SK-N-MC (cell line): Measurements from ENCODE around the gene TTLL6.
"Not testable (repeated sequence)": the region's sequence is repeated elsewhere in the genome, so short reads cannot be mapped to it uniquely, and the experiment has no call there.

Experiments used
- DNase-seq: peaks from one replicate; pipeline ENCODE4 v3.0.0-alpha.2; 2011; ENCODE audit warnings: low read depth, low spot score
- H3K27ac ChIP-seq: fragments of 200-600 bp; sonication (generic); 2 replicates; pipeline ENCODE4 v1.5.1; 2016; ENCODE audit warnings: mixed run types
- H3K36me3 ChIP-seq: fragments of 200-600 bp; sonication (generic); 2 replicates; pipeline ENCODE4 v1.6.1; 2017; ENCODE audit warnings: antibody characterized with exemption, low read length, mixed read lengths; ENCODE audit not compliant: insufficient read depth
- H3K4me3 ChIP-seq: fragments of 200-600 bp; sonication (generic); 2 replicates; pipeline ENCODE4 v1.5.1; 2016
- H3K9ac ChIP-seq: fragments of 200-600 bp; sonication (generic); 2 replicates; pipeline ENCODE4 v1.8.0; 2017; ENCODE audit warnings: mixed run types, mixed read lengths; ENCODE audit not compliant: insufficient read length
- H3K9me3 ChIP-seq: fragments of 200-600 bp; sonication (generic); 2 replicates; pipeline ENCODE4 v1.6.1; 2017; ENCODE audit warnings: low read depth, mild to moderate bottlenecking, antibody characterized with exemption, low read length, moderate library complexity, mixed read lengths
- EZH2 ChIP-seq: fragments of 200-600 bp; sonication (generic); IDR thresholded peaks from one replicate; pipeline ENCODE4 v1.6.1; 2017; ENCODE audit warnings: antibody characterized with exemption
- FOXP2 ChIP-seq: optimal IDR thresholded peaks from 2 replicates; pipeline ENCODE3; 2011; ENCODE audit warnings: mild to moderate bottlenecking, moderate library complexity; ENCODE audit not compliant: insufficient read depth; ENCODE audit errors: extremely low read length, control extremely low read depth
- POLR2AphosphoS5 ChIP-seq: IDR thresholded peaks from 2 replicates; pipeline ENCODE4 v1.6.1; 2012; ENCODE audit warnings: mild to moderate bottlenecking, low read depth, low read length, borderline replicate concordance

Gene TTLL6

DNA sequence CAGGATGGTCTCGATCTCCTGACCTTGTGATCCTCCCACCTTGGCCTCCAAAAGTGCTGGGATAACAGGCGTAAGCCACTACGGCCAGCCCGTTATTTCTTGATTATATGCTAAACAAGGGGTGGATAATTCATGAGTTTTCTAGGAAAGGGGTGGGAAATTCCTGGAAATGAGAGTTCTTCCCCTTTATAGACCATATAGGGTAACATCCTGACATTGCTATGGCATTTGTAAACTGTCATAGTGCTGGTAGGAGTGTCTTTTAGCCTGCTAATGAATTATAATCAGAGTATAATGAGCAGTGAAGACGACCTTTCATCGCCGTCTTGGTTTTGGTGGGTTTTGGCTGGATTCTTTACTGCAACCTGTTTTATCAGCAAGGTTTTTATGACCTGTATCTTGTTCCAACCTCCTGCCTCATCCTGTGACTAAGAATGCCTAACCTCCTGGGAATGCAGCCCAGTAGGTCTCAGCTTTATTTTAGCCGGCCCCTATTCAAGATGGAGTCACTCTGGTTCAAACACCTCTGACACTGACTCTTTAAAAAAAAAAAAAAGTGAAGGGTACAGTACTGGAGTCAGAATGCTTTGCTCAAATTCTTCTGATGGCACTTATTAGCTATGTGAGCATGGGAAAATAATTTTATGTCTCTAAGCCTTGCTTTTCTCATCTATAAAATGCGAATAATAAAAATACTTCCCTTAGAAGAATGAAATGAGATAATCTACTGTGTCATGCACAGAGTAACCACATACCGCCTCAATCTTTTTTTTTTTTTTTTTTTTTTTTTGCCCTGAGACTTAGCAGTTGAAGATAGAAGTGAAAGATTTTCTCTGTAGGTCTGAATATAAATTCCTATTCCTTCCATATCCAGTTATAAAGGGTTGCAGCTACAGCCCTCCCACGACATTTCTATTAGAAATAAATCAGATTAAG lies 8.7 kb upstream of the TTLL6 start:
- Histone ChIP-seq H3K9me3 (no peaks in the 10 kb centered on the region), H3K4me3 (no peak overlapping the region), H3K27ac (peak overlapping the region; percentile 26; the same call in 1 of the 2 replicates), H3K36me3 (no peaks in the 10 kb centered on the region), H3K9ac (no peak overlapping the region)
- no peak for DNase-seq
- no peak for TF ChIP-seq POLR2AphosphoS5
- TF ChIP-seq EZH2: no peak
- TF ChIP-seq FOXP2: no peak

DNA sequence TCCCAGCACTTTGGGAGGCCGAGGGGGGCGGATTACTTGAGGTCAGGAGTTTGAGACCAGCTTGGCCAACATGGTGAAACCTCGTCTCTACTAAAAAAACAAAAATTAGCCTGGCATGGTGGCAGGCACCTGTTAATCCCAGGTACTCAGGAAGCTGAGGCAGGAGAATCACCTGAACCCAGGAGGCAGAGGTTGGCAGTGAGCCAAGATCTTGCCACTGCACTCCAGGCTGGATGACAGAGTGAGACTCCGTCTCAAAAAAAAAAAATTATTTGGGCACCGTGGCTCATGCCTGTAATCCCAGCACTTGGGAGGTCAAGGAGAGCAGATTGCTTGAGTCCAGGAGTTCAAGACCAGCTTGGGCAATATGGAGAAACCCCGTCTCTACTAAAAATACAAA lies 3.9 kb upstream of the TTLL6 start:
- H3K36me3 ChIP-seq, H3K27ac ChIP-seq, H3K9me3 ChIP-seq, H3K4me3 ChIP-seq, DNase-seq, H3K9ac ChIP-seq: not testable (repeated sequence)

DNA sequence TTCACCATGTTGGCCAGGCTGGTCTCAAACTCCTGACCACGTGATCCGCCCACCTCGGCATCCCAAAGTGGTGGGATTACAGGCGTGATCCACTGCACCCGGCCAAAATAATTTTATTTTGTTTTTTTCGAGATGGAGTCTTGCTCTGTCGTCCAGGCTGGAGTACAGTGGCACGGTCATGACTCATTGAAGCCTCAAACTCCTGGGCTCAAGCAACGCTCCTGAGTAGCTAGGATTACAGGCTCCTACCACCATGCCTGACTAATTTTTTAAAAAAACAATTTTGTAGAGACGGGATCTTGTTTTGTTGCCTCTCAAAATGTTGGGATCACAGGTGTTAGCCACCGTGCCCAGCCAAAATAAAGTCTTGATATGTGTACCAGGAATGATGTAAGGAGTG lies 2.4 kb upstream of the TTLL6 start:
- Histone ChIP-seq H3K36me3 (no peaks in the 10 kb centered on the region), H3K9me3 (no peaks in the 10 kb centered on the region), H3K4me3 (no peak overlapping the region), H3K9ac (no peak overlapping the region), H3K27ac (no peak overlapping the region)
- TF ChIP-seq EZH2 (no peak), FOXP2 (no peak), POLR2AphosphoS5 (no peak)
- DNase-seq: no peak

DNA sequence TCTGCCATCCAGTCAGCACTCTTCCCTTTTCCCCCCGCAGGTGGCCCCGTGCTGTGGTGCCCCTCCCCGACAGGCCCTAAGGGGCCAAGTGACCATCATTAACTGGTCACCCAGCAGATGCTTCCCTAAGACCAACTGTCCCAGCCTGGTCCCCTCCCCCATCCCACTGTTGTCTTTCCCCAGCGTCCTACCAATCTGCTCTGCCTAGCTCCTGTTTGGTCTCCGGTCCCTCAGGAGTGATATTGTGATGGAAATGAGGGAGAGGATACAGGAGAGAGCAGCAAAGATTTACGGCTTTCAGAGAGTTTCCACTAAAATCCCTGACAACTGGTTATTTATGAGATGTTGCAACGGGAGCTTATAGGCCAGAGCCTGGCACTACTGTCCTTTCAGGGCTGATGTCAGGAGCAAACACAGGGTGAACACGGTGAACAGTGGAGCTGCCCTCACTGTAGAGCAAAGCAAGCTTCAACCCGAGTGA lies 1.4 kb upstream of the TTLL6 start:
- Histone ChIP-seq H3K4me3 (no peak overlapping the region), H3K27ac (no peak overlapping the region), H3K9me3 (no peaks in the 10 kb centered on the region), H3K9ac (no peak overlapping the region), H3K36me3 (no peaks in the 10 kb centered on the region)
- no peak for TF ChIP-seq POLR2AphosphoS5
- no peak for TF ChIP-seq EZH2
- no peak for TF ChIP-seq FOXP2
- DNase-seq: no peak

DNA sequence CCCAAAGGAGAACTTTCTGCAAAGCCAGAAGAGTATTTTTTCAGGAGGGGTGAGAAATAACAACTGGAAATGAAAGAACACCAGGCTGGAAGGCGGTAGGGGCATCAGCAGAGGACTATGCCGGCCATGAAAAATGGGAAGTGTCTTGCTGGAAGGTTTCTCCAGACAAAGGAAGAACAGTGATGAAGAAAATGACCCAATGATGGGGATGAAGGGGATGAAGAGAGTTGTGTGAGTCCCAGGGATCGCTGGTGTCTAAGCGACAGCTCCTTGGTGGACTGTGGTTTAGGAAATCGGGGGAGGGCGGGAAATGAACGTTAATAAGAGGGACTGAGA lies 623 bp downstream of the TTLL6 start:
- Histone ChIP-seq H3K9me3 (no peaks in the 10 kb centered on the region), H3K9ac (no peak overlapping the region), H3K27ac (no peak overlapping the region), H3K36me3 (no peaks in the 10 kb centered on the region), H3K4me3 (peak overlapping the region; percentile 79)
- DNase-seq: no peak
- TF ChIP-seq EZH2 (no peak), POLR2AphosphoS5 (no peak)

DNA sequence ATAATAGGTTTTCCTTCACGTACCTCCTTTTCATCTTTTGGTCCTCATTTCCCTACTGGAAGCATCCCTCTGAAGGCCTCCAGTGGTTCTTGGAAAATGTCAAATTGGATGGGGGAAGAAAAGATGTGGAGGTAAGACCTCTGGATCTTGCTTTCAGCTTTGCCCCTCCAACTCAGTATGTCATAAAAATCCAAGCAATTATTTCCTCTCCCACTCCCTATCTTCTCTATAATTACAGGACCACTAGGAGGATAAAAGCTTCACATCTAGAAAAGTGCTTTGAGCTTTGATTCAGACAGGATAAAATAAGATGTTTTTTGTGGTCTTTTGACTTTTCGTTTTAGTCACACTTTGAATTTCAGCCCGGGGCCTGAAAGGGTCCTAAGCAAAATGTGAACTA lies 1.7 kb downstream of the TTLL6 start:
- no peak overlapping the region for H3K9ac ChIP-seq
- no peaks in the 10 kb centered on the region for H3K36me3 ChIP-seq
- no peak overlapping the region for H3K27ac ChIP-seq
- H3K4me3 ChIP-seq: no peak overlapping the region
- H3K9me3 ChIP-seq: no peaks in the 10 kb centered on the region
- no peak for TF ChIP-seq EZH2
- no peak for TF ChIP-seq POLR2AphosphoS5
- TF ChIP-seq FOXP2: no peak
- DNase-seq: no peak

DNA sequence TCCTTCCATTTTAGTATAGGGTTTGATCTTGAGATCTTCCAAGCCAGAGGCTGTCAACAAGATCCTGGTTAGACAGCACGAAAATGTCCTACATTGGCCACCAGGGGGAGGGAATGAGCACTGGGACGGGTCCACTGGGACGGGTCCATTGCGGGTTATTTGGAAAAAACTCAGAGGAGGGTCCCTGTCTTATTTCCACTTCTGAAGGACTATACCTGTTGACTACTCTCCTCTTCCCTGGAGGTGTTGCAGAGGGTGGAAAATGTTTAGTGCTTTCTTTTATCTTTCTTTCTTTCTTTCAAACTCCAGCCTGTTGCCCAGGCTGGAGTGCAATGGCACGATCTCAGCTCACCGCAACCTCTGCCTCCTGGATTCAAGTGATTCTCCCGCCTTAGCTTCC lies 2.5 kb downstream of the TTLL6 start:
- no peaks in the 10 kb centered on the region for H3K9me3 ChIP-seq

DNA sequence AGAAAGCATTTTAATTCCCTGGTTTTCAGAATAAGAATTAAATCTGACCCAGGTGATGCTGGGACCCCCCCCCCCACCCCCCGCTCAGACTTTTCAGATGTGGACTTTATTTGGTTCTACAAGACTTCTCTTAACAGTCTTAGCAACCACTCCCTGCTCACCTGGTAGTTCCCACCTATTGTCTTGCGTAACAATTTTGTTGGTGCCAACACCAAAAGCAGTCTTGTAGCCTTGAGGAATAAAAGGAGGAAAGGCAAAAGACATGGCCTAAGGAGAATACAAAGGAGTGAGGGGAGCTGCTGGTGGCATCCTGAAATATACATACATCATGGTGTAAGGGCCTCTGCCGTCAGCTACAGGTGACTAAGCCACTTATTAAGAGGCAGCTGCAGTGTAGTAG lies 5.0 kb downstream of the TTLL6 start:
- TF ChIP-seq POLR2AphosphoS5: no peak
- no peak for TF ChIP-seq FOXP2
- TF ChIP-seq EZH2: no peak
- DNase-seq: no peak
- H3K9me3 ChIP-seq: no peaks in the 10 kb centered on the region

More for the DNA sequence above, 2.5 kb downstream of the TTLL6 start:
- H3K4me3 ChIP-seq: no peak overlapping the region
- no peak for DNase-seq
- no peak overlapping the region for H3K9ac ChIP-seq
- no peak for TF ChIP-seq EZH2
- no peak for TF ChIP-seq FOXP2
- TF ChIP-seq POLR2AphosphoS5: no peak
- H3K36me3 ChIP-seq: no peaks in the 10 kb centered on the region
- no peak overlapping the region for H3K27ac ChIP-seq

DNA sequence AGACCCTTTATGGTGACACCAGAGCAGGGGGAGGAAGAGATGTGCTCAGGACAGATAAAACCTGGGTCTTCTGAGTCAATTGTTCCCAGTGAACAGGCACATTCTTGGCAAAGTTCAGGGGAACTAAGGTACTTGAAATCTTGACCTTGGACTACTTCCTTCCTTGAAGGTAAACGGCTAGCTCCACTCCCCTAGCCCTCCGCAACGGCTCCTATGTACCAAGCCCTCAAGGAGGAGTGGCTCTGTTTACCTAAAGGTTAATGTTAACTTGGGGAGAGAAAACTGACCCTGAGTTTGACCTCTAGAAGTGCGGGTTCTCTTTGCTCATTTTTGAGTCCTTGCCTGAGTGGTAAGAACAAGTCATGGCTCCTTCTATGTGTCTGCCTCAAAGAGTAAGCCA lies 7.8 kb downstream of the TTLL6 start:
- Histone ChIP-seq H3K27ac (no peak overlapping the region), H3K4me3 (no peak overlapping the region), H3K9ac (no peak overlapping the region), H3K9me3 (no peaks in the 10 kb centered on the region), H3K36me3 (no peaks in the 10 kb centered on the region)
- DNase-seq: no peak
- TF ChIP-seq POLR2AphosphoS5 (no peak), FOXP2 (no peak), EZH2 (no peak)

More for the DNA sequence above, 5.0 kb downstream of the TTLL6 start:
- H3K36me3 ChIP-seq: no peaks in the 10 kb centered on the region
- H3K4me3 ChIP-seq: no peak overlapping the region
- no peak overlapping the region for H3K27ac ChIP-seq
- no peak overlapping the region for H3K9ac ChIP-seq
